SU-DHL-6 (cell line): ENCODE results near the gene ACVR1B.
"Not testable (repeated sequence)": the region's sequence is repeated elsewhere in the genome, so short reads cannot be mapped to it uniquely, and the experiment has no call there.

Source experiments
- H2AFZ ChIP-seq: fragments of 200-600 bp; sonication (generic); 2 replicates; pipeline ENCODE4 v1.6.1; 2014; ENCODE audit warnings: low read depth, mild to moderate bottlenecking, moderate library complexity, mixed read lengths, antibody characterized with exemption, low read length; ENCODE audit not compliant: severe bottlenecking
- H3F3A ChIP-seq: fragments of 200-600 bp; shearing (Covaris generic); 2 replicates; pipeline ENCODE4 v1.6.0; 2016; ENCODE audit warnings: antibody characterized with exemption, mild to moderate bottlenecking; ENCODE audit not compliant: insufficient read depth
- H3K27ac ChIP-seq: fragments of 200-600 bp; sonication (generic); 2 replicates; pipeline ENCODE4 v1.5.1; 2016; ENCODE audit warnings: low read depth, mild to moderate bottlenecking, low read length, moderate library complexity, mixed read lengths
- H3K27me3 ChIP-seq: fragments of 200-600 bp; sonication (generic), shearing (Covaris generic); 2 replicates; pipeline ENCODE4 v1.6.0; 2014; ENCODE audit warnings: mild to moderate bottlenecking, low read length
- H3K36me3 ChIP-seq: fragments of 200-600 bp; sonication (generic); 2 replicates; pipeline ENCODE4 v1.6.1; 2014; ENCODE audit warnings: mild to moderate bottlenecking, low read length, mixed read lengths
- H3K4me2 ChIP-seq: fragments of 300-600, 200-600 bp; shearing (Covaris generic), sonication (generic); 2 replicates; pipeline ENCODE4 v1.6.0; 2014; ENCODE audit warnings: low read length, low read depth, mild to moderate bottlenecking; ENCODE audit not compliant: poor library complexity, severe bottlenecking
- H3K4me3 ChIP-seq: fragments of 200-600 bp; sonication (generic); 2 replicates; pipeline ENCODE4 v1.5.1; 2014; ENCODE audit warnings: antibody characterized with exemption, low read length, mild to moderate bottlenecking, mixed read lengths; ENCODE audit not compliant: insufficient read depth, poor library complexity, severe bottlenecking
- H3K79me2 ChIP-seq: fragments of 200-600 bp; sonication (generic); 2 replicates; pipeline ENCODE4 v1.6.1; 2014; ENCODE audit warnings: mild to moderate bottlenecking, low read length, moderate library complexity; ENCODE audit not compliant: insufficient read depth
- H3K9ac ChIP-seq: fragments of 200-600 bp; sonication (generic); 2 replicates; pipeline ENCODE4 v1.7.0; 2014; ENCODE audit warnings: mild to moderate bottlenecking, low read length
- H3K9me2 ChIP-seq: fragments of 200-600 bp; sonication (generic); replicated peaks from 2 replicates; pipeline ENCODE4 v1.6.1; 2014; ENCODE audit warnings: low read length; ENCODE audit not compliant: insufficient read depth
- H3K9me3 ChIP-seq: fragments of 200-600 bp; sonication (generic); 2 replicates; pipeline ENCODE4 v1.6.1; 2014; ENCODE audit warnings: low read length, mixed read lengths; ENCODE audit not compliant: insufficient read depth
- H4K20me1 ChIP-seq: fragments of 200-600 bp; sonication (generic); 2 replicates; pipeline ENCODE4 v1.6.1; 2014; ENCODE audit warnings: low read depth, mild to moderate bottlenecking, antibody characterized with exemption, low read length, moderate library complexity, mixed read lengths
- CTCF ChIP-seq: fragments of 200-600 bp; sonication (generic); IDR thresholded peaks from one replicate; pipeline ENCODE4 v1.5.1; 2017; ENCODE audit warnings: antibody characterized with exemption, mild to moderate bottlenecking, low read length, moderate library complexity; ENCODE audit not compliant: insufficient read depth, poor library complexity, severe bottlenecking
- EZH2phosphoT487 ChIP-seq: fragments of 200-600 bp; sonication (generic), shearing (Covaris generic); conservative IDR thresholded peaks from 2 replicates; pipeline ENCODE4 v1.6.1; 2018; ENCODE audit warnings: mild to moderate bottlenecking, antibody characterized with exemption, low read length, moderate library complexity, mixed read lengths

The ACVR1B gene

GRCh38 chr12:51975196-51975595 is 23.7 kb downstream of the ACVR1B start:
- H3K27ac ChIP-seq = no peak overlapping the region
- no peak overlapping the region for H3K4me2 ChIP-seq
- H3K36me3 ChIP-seq = no peaks in the 10 kb centered on the region
- H3K9me3 ChIP-seq = no peaks in the 10 kb centered on the region
- no peaks in the 10 kb centered on the region; the same call in 1 of the 2 replicates for H4K20me1 ChIP-seq
- TF ChIP-seq CTCF (no peak), EZH2phosphoT487 (no peak)
- H3K4me3 ChIP-seq = no peak overlapping the region
- no peaks in the 10 kb centered on the region for H3K9me2 ChIP-seq
- H3K27me3 ChIP-seq = no peaks in the 10 kb centered on the region
- H3F3A ChIP-seq = no peaks in the 10 kb centered on the region
- no peak overlapping the region for H3K9ac ChIP-seq
- H3K79me2 ChIP-seq = no peaks in the 10 kb centered on the region
- no peak overlapping the region for H2AFZ ChIP-seq

- Histone ChIP-seq H3K27ac (no peak overlapping the region), H3K9ac (no peak overlapping the region), H3F3A (no peaks in the 10 kb centered on the region), H4K20me1 (no peaks in the 10 kb centered on the region), H3K4me3 (no peak overlapping the region), H3K79me2 (no peaks in the 10 kb centered on the region), H3K9me3 (no peaks in the 10 kb centered on the region), H3K4me2 (no peak overlapping the region), H3K36me3 (no peaks in the 10 kb centered on the region), H3K9me2 (no peaks in the 10 kb centered on the region), H2AFZ (no peak overlapping the region), H3K27me3 (no peaks in the 10 kb centered on the region)
- TF ChIP-seq CTCF (no peak), EZH2phosphoT487 (no peak)
These were observed 25.1 kb downstream of the ACVR1B start for GRCh38 chr12:51976376-51977160.

GRCh38 chr12:51977320-51977753 is 25.8 kb downstream of the ACVR1B start:
- Histone ChIP-seq H3K36me3 (no peaks in the 10 kb centered on the region), H3K79me2 (no peaks in the 10 kb centered on the region), H3K27ac (no peak overlapping the region)

GRCh38 chr12:51979306-51979705 is 27.8 kb downstream of the ACVR1B start:
- H3K9ac ChIP-seq, H2AFZ ChIP-seq, H3K27ac ChIP-seq, H3K9me3 ChIP-seq, H3F3A ChIP-seq, H3K4me2 ChIP-seq, H3K27me3 ChIP-seq, H4K20me1 ChIP-seq, H3K4me3 ChIP-seq, H3K9me2 ChIP-seq, H3K79me2 ChIP-seq, H3K36me3 ChIP-seq: not testable (repeated sequence)

More at GRCh38 chr12:51977320-51977753, 25.8 kb downstream of the ACVR1B start:
- Histone ChIP-seq H3K9me3 (no peaks in the 10 kb centered on the region), H3K9me2 (no peaks in the 10 kb centered on the region), H2AFZ (no peak overlapping the region), H3K4me3 (no peak overlapping the region), H3K9ac (no peak overlapping the region), H4K20me1 (no peaks in the 10 kb centered on the region), H3F3A (no peaks in the 10 kb centered on the region), H3K4me2 (no peak overlapping the region), H3K27me3 (no peaks in the 10 kb centered on the region)
- TF ChIP-seq CTCF (no peak), EZH2phosphoT487 (no peak)
